ENCODE measurements around the gene MCTP1. TPM values are rescaled to one million over a fixed set of nuclear protein-coding genes. Genes with fewer than 3 reads are reported as not detected.
A peak's percentile ranks its signal among the peaks of the same experiment; 100 is the strongest.

Gene MCTP1
- total RNA-seq, 1 donor from 2014 or later: 1.7 TPM

DNA sequence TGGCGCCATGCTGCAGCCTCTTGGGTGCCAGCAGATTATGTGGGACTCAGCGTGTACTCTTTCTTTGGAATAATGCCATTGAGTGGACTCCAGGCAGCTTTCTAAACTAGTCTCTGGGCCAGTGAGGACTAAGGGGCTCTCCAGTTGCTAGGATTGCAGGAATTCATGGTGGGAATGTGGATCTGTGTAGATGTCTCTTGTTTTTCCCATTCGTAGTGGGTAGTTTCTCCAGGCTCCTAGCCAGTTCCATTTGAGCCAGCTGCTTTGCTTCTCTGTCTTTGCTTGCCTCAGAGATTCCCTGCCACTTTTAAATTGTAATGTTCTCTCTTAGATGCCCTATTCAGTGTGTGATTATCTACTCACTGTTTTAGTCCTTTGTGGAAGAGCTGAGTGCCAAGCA, 623.8 kb downstream of the MCTP1 start:
- no peaks in the 10 kb centered on the region for H3K4me1 Mint-ChIP-seq
- DNase-seq (ENCODE audit: low read depth, low spot score): no peak
- H3K36me3 Mint-ChIP-seq (ENCODE audit: low read depth): peaks cover 46% of the 10 kb centered on the region
- TF ChIP-seq, protein P1, sequence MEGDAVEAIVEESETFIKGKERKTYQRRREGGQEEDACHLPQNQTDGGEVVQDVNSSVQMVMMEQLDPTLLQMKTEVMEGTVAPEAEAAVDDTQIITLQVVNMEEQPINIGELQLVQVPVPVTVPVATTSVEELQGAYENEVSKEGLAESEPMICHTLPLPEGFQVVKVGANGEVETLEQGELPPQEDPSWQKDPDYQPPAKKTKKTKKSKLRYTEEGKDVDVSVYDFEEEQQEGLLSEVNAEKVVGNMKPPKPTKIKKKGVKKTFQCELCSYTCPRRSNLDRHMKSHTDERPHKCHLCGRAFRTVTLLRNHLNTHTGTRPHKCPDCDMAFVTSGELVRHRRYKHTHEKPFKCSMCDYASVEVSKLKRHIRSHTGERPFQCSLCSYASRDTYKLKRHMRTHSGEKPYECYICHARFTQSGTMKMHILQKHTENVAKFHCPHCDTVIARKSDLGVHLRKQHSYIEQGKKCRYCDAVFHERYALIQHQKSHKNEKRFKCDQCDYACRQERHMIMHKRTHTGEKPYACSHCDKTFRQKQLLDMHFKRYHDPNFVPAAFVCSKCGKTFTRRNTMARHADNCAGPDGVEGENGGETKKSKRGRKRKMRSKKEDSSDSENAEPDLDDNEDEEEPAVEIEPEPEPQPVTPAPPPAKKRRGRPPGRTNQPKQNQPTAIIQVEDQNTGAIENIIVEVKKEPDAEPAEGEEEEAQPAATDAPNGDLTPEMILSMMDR (conservative IDR thresholded peaks at IDR 0.05): no peak
- peaks cover 24% of the 10 kb centered on the region for H3K9me3 Mint-ChIP-seq
- H3K27me3 Mint-ChIP-seq (ENCODE audit: low read depth): no peaks in the 10 kb centered on the region
- peak overlapping the region; percentile 67 for H3K27ac Mint-ChIP-seq (ENCODE audit: unreplicated experiment)
- H3K4me3 Mint-ChIP-seq: no peak overlapping the region

- Mint-ChIP-seq H3K9me3 (peaks cover 29% of the 10 kb centered on the region), H3K36me3 (ENCODE audit: low read depth) (peaks cover 52% of the 10 kb centered on the region), H3K27ac (ENCODE audit: unreplicated experiment) (no peak overlapping the region), H3K4me1 (no peaks in the 10 kb centered on the region), H3K27me3 (ENCODE audit: low read depth) (no peaks in the 10 kb centered on the region), H3K4me3 (no peak overlapping the region)
- TF ChIP-seq, protein P1 (conservative IDR thresholded peaks at IDR 0.05): no peak
- no peak for DNase-seq (ENCODE audit: low read depth, low spot score)
Measured at GRCh38 chr5:94660506-94660905, 624.4 kb downstream of the MCTP1 start.

DNA sequence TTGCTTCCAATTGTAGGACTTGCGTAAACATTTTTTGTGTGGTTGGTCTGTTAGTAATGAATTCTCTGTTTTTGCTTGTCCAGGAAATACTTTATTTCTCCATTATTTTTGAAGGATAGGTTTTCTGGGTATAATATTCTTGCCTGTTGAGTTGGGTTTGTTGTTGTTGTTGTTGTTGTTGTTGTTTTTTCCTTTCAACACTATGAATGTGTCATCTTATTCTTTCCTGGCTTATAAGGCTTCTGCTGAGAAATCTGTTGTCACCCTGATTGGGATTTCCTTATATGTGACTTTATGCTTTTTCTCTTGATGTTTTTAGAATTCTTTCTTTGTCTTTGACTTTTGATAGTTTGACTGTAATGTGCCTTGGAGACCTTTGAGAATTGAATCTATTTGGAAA, 626.6 kb downstream of the MCTP1 start:
- Mint-ChIP-seq H3K4me3 (no peak overlapping the region), H3K27me3 (ENCODE audit: low read depth) (no peaks in the 10 kb centered on the region), H3K4me1 (no peaks in the 10 kb centered on the region), H3K36me3 (ENCODE audit: low read depth) (peaks cover 68% of the 10 kb centered on the region), H3K9me3 (peaks cover 37% of the 10 kb centered on the region), H3K27ac (ENCODE audit: unreplicated experiment) (no peak overlapping the region)
- no peak for DNase-seq (ENCODE audit: low read depth, low spot score)
- TF ChIP-seq, protein P1 (conservative IDR thresholded peaks at IDR 0.05): no peak

Other genes starting within 250 kb of the MCTP1 start
- not detected in 2 replicates for gene FAM81B, start 106.3 kb upstream of the MCTP1 start, total RNA-seq

All from neural crest cell (in vitro differentiated cells).